Measurements from ENCODE around the gene TNS3. TPM values are rescaled to one million over a fixed set of nuclear protein-coding genes. Genes with fewer than 3 reads are reported as not detected.

The TNS3 gene
- total RNA-seq, 2 experiments from 2014 or later = 0.12 to 0.19 TPM

DNA sequence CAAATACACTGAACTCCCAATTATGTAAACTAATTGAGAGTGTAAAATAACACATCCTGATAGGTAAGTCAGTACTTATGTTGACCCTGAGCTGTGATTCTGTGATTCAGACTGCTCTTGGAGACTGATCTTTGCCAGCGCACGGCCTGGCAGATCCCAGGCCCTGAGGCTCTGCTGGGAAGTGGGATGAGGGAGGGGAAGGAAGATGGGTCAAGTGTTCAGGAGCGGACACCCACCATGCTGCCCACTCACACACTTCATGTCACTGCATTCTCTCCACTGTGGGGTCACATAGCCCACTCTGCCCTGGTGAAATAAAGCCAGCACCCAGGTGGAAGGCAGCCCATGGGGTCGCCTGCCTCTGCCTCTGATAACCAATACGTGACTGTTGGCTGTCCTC is 226.2 kb downstream of the TNS3 start:
- Mint-ChIP-seq H3K4me3 (no peak overlapping the region), H3K27ac (no peak overlapping the region), H3K27me3 (ENCODE audit: low read depth) (no peaks in the 10 kb centered on the region), H3K4me1 (ENCODE audit: low read depth) (no peaks in the 10 kb centered on the region), H3K36me3 (ENCODE audit: low read depth) (no peaks in the 10 kb centered on the region), H3K9me3 (no peaks in the 10 kb centered on the region)
- DNase-seq = no peak
- intact Hi-C loops (cut with micrococcal nuclease) = no loop called here
- CTCF ChIA-PET = no interaction called here

DNA sequence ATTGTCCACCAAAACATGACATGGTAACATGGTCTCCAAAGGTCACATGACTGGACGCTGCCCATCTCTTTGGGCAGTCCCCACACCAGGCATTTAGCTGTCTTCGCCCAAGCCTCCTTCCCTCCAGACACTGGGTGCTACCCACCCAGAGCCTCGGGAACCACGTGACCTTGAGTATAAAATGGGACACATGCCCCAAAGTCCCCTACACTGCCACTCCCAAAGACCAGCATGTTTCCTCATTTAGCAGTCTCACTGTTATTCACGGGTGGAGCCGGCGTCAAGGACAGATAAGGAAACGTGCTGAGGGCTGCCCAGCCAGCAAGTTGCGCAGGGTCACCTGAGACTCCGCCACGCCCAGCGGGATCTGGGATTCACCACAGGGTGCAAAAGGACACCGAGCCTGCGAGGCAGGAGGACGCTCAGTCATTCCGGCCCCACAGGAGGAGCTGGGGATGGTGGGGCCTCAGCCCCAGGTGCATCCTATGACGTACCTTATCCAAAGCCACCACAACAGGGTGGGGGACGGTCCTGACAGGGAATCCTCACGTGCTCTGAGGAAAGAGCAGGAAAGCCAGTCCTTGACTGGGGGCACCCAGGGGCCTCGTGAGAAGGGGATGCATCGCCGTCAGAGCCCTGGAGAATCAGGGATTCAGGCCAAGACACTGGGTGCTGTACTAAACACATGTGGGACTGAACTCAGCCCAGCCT is 226.9 kb downstream of the TNS3 start:
- H3K9me3 Mint-ChIP-seq = no peaks in the 10 kb centered on the region
- H3K4me1 Mint-ChIP-seq (ENCODE audit: low read depth) = no peaks in the 10 kb centered on the region
- CTCF ChIA-PET = no interaction called here
- intact Hi-C loops (cut with micrococcal nuclease) = no loop called here
- no peaks in the 10 kb centered on the region for H3K36me3 Mint-ChIP-seq (ENCODE audit: low read depth)
- no peak overlapping the region for H3K27ac Mint-ChIP-seq
- H3K27me3 Mint-ChIP-seq (ENCODE audit: low read depth) = no peaks in the 10 kb centered on the region
- H3K4me3 Mint-ChIP-seq = no peak overlapping the region
- DNase-seq = no peak

DNA sequence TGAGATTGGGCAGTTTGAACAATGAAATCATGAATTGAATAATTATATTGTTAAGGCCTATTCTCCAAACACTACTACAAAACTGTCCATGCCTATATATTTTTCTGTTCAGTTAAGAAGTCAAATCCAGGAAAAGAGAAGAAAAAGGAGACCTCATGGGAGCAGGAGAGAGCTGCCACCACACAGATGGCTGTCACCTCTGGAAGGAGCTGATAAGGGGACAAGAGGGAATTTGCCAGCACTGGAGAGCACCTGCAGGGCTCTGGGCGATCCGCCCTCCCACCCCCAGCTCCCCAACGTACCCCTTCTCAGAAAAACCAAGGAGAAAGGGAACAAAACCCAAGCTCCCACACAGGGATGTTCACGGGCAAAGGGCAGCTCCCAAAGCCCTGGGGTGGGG is 227.8 kb downstream of the TNS3 start:
- DNase-seq = no peak
- no peak overlapping the region for H3K4me3 Mint-ChIP-seq
- no peak overlapping the region for H3K27ac Mint-ChIP-seq
- no peaks in the 10 kb centered on the region for H3K27me3 Mint-ChIP-seq (ENCODE audit: low read depth)
- H3K4me1 Mint-ChIP-seq (ENCODE audit: low read depth) = no peaks in the 10 kb centered on the region
- intact Hi-C loops (cut with micrococcal nuclease) = no loop called here
- no peaks in the 10 kb centered on the region for H3K36me3 Mint-ChIP-seq (ENCODE audit: low read depth)
- no peaks in the 10 kb centered on the region for H3K9me3 Mint-ChIP-seq
- CTCF ChIA-PET = no interaction called here

DNA sequence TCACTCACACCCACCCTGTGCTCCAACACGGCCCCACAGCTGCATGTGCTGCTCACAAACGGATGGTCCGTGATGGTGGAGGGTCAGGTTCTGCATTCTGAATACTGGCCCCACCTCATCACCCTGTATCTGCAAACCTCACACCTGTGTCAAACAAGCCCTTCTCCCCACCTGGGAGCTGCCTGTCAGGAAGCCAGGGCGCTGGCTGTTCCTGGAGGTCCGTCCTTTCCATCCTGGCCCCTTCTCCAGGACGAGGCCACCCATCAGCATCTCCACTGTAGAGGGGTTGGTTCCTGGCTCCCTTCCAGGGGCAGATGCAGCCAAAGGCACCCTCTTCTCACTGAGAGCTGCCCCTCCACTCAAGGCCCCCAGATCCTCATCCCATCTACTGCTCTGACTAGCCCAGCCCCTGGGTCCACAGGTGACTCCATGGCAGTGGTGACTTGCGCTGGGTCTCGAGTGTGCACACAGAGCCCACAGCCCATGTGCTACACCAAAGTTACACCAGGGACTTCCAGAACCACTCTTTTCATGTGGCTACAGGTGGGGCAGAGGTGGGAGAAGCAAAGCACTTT is 229.4 kb downstream of the TNS3 start:
- H3K4me3 Mint-ChIP-seq = no peak overlapping the region
- H3K4me1 Mint-ChIP-seq (ENCODE audit: low read depth) = no peaks in the 10 kb centered on the region
- no peaks in the 10 kb centered on the region for H3K36me3 Mint-ChIP-seq (ENCODE audit: low read depth)
- H3K9me3 Mint-ChIP-seq = no peaks in the 10 kb centered on the region
- H3K27ac Mint-ChIP-seq = no peak overlapping the region
- H3K27me3 Mint-ChIP-seq (ENCODE audit: low read depth) = no peaks in the 10 kb centered on the region
- DNase-seq = no peak
- intact Hi-C loops (cut with micrococcal nuclease) = no loop called here
- CTCF ChIA-PET = no interaction called here

DNA sequence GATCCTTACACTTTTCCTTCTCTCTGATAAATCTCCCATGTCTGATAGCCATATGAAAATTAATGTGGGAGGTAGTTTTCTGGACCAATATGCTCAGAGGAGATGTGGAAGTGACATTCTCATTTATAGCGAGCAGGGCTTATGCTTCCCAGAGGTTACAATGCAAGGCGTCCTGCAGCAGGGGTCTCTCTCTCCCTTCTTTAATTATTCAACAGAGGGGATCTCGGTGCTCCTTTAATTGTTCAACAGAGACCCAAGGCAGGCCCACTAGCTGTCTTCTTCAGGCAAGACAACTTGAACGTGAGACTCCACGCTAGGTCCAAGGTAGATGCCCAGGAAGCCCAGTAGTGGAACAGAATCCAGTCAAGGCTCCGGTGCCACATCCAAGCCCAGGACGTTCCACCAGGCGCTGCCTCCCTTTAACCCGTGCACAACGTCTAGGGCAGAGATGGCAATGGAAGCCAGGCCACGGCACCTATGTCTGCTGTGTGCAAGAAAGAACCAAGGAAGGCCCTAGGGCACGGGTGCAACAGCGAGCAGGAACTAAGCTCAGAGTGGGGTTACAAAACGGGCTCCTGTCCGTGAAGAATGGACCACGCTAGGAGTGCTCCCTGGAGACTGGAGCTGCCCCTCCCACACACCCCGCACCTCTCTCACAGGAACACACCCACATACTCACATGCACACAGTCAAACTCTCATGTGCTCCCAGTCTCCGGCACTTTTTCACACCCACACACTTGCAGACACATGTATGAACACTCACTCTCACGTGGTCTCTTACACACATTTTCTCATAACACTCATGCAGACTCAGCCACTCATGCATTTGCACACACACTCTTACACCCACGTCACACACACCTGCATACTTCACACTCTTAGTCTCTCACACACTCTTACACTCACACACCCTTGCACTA is 230.4 kb downstream of the TNS3 start:
- Mint-ChIP-seq H3K27ac (no peak overlapping the region), H3K27me3 (ENCODE audit: low read depth) (no peaks in the 10 kb centered on the region), H3K36me3 (ENCODE audit: low read depth) (no peaks in the 10 kb centered on the region), H3K4me1 (ENCODE audit: low read depth) (no peaks in the 10 kb centered on the region), H3K4me3 (no peak overlapping the region), H3K9me3 (no peaks in the 10 kb centered on the region)
- DNase-seq = no peak
- CTCF ChIA-PET = no interaction called here
- intact Hi-C loops (cut with micrococcal nuclease) = no loop called here

DNA sequence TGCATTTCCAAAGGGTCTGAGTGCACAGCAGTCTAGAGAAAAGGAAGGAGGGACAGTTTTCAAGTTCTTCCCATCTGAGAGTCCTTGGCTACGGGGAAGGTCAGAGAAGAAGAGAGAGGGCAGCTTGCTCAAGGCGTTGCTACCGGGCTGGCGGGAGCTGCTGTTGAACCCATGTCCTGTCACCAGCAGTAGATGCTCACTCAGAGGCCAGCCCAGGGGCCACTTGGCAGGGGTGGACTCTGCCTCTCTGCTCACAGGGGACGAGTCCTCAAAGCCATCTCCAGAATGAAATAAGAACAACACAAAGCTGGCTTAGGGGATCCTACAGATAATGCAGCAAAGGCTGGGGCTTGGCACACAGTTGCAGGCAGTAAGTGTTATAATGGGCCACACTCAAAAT is 231.5 kb downstream of the TNS3 start:
- CTCF ChIA-PET = no interaction called here
- H3K36me3 Mint-ChIP-seq (ENCODE audit: low read depth) = no peaks in the 10 kb centered on the region
- H3K4me3 Mint-ChIP-seq = no peak overlapping the region
- no peak for DNase-seq
- H3K27ac Mint-ChIP-seq = no peak overlapping the region
- H3K4me1 Mint-ChIP-seq (ENCODE audit: low read depth) = no peaks in the 10 kb centered on the region
- H3K27me3 Mint-ChIP-seq (ENCODE audit: low read depth) = no peaks in the 10 kb centered on the region
- no peaks in the 10 kb centered on the region for H3K9me3 Mint-ChIP-seq
- intact Hi-C loops (cut with micrococcal nuclease) = no loop called here

DNA sequence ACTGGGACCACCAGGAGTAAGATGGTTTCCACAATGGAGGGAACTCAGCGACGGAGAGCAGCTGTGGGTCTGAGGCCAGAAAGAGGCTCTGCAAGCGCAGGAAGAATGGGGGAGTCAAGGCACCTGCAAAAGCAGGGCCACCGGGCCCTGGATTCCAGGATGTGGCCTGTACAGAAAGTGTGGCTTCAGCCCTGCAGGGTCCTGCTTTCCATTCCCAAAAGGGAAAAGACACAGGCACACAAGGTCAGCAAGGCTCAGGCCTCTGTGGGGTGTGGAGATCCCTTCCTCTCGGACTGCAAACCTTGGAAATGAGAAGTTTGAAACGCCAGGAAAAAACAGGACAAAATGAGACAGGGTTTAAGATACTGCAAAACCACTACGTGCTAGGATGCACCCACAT is 232.5 kb downstream of the TNS3 start:
- H3K36me3 Mint-ChIP-seq (ENCODE audit: low read depth) = no peaks in the 10 kb centered on the region
- DNase-seq = no peak
- H3K4me1 Mint-ChIP-seq (ENCODE audit: low read depth) = no peaks in the 10 kb centered on the region
- H3K27me3 Mint-ChIP-seq (ENCODE audit: low read depth) = no peaks in the 10 kb centered on the region
- H3K27ac Mint-ChIP-seq = no peak overlapping the region
- CTCF ChIA-PET = no interaction called here
- H3K4me3 Mint-ChIP-seq = no peak overlapping the region
- no peaks in the 10 kb centered on the region for H3K9me3 Mint-ChIP-seq
- intact Hi-C loops (cut with micrococcal nuclease) = no loop called here

DNA sequence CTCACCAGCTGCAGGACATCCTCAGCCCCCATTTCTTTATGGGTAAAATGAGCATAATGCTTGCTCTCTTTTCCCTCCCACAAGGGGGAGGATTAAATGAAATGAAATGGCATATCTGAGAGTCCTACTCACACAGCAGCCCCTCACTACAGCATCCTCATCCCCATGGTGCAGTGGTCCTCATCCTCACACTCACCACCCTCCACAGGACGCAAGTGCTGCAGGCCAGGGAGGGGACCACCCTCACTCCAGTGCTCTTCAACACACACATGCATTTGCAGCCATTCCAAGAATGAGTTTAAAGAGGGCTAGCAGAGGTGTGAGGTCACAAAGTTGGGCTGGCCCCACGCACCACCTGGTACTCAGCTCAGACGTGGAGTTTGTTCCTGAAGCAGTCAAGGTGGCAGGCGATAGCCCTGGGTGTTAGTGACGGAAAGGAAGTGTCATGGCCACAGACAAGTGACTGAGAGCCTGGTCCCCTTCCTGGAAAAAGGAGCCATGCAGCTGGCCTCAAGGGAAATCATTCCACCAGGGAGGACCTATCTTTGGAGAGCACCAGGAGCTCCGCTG is 234.0 kb downstream of the TNS3 start:
- CTCF ChIA-PET = no interaction called here
- H3K36me3 Mint-ChIP-seq (ENCODE audit: low read depth) = no peaks in the 10 kb centered on the region
- H3K27me3 Mint-ChIP-seq (ENCODE audit: low read depth) = no peaks in the 10 kb centered on the region
- intact Hi-C loops (cut with micrococcal nuclease) = no loop called here
- H3K9me3 Mint-ChIP-seq = no peaks in the 10 kb centered on the region
- H3K27ac Mint-ChIP-seq = no peak overlapping the region
- no peak for DNase-seq
- H3K4me1 Mint-ChIP-seq (ENCODE audit: low read depth) = no peaks in the 10 kb centered on the region
- H3K4me3 Mint-ChIP-seq = no peak overlapping the region

DNA sequence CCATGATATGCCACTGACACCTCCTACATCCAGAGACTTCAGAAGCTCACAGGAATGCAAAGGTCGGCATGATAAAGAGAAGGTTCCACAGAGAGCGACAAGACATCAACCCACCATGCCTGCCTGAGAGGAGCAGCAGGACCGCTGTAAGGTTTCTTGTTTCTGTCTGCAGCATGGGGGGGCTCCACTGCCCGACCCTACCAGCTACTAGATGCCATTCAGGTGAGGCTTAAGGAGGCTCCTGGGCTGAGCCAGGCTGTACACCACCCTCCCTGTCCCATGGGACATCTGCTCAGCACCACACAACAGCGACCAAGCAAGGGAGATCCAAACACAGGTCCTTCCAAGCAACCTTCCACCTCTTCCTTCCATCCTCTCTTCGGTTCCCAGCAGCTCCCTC is 234.6 kb downstream of the TNS3 start:
- Mint-ChIP-seq H3K9me3 (no peaks in the 10 kb centered on the region), H3K4me1 (ENCODE audit: low read depth) (no peaks in the 10 kb centered on the region), H3K27me3 (ENCODE audit: low read depth) (no peaks in the 10 kb centered on the region), H3K4me3 (no peak overlapping the region), H3K36me3 (ENCODE audit: low read depth) (no peaks in the 10 kb centered on the region), H3K27ac (no peak overlapping the region)
- CTCF ChIA-PET = no interaction called here
- intact Hi-C loops (cut with micrococcal nuclease) = no loop called here
- DNase-seq = no peak

DNA sequence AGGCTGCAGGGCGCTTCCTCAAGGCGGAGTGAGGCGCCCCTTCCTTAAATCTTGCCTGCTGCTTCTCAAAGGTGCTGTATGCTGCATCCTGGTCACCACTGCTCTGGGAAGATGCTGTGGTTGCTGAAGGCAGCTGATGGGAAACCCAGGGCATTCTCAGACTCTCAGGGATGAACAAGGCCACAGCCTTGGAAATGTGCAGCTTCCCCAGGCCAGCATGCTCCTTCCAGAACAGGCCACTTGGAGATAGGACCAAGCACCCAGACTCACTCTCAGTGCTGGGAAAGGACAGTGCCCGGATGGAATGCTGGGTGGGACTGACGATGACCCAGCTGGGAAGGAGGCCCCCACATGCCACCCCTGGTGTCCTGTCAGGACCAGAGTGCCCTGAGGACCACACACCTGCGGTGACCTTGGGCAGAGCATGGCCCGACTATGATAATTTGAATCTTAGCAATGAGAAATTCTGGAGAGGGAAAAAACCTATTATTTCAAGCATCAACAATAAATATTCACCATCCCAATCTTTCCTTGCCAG is 235.5 kb downstream of the TNS3 start:
- Mint-ChIP-seq H3K27me3 (ENCODE audit: low read depth) (no peaks in the 10 kb centered on the region), H3K36me3 (ENCODE audit: low read depth) (no peaks in the 10 kb centered on the region), H3K27ac (no peak overlapping the region), H3K4me1 (ENCODE audit: low read depth) (no peaks in the 10 kb centered on the region), H3K9me3 (no peaks in the 10 kb centered on the region), H3K4me3 (no peak overlapping the region)
- CTCF ChIA-PET = no interaction called here
- intact Hi-C loops (cut with micrococcal nuclease) = no loop called here
- DNase-seq = no peak

DNA sequence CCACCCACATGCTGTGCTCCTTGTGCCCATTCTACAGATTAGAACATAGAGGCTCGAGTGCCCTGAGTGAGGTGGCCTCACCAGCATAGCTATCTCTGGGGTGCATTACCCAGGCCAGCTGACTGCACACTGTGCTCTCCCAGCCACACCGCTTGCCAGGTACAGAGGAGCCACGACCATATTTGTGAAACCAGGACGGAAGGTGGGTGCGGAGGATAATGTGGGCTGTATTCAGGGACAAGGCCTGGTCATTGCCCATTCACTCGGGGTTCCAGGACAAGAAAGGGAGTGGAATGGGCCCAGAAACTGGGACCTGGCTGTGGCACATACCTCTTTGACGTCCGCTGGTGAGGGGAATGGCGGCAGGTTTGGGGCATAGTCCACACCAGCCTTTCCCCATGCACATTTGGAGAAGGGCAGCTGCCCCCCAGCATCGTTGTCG is 236.0 kb downstream of the TNS3 start:
- no peak for DNase-seq
- Mint-ChIP-seq H3K27me3 (ENCODE audit: low read depth) (no peaks in the 10 kb centered on the region), H3K27ac (no peak overlapping the region), H3K4me3 (no peak overlapping the region), H3K9me3 (no peaks in the 10 kb centered on the region), H3K36me3 (ENCODE audit: low read depth) (no peaks in the 10 kb centered on the region), H3K4me1 (ENCODE audit: low read depth) (no peaks in the 10 kb centered on the region)
- intact Hi-C loops (cut with micrococcal nuclease) = no loop called here
- CTCF ChIA-PET = no interaction called here

DNA sequence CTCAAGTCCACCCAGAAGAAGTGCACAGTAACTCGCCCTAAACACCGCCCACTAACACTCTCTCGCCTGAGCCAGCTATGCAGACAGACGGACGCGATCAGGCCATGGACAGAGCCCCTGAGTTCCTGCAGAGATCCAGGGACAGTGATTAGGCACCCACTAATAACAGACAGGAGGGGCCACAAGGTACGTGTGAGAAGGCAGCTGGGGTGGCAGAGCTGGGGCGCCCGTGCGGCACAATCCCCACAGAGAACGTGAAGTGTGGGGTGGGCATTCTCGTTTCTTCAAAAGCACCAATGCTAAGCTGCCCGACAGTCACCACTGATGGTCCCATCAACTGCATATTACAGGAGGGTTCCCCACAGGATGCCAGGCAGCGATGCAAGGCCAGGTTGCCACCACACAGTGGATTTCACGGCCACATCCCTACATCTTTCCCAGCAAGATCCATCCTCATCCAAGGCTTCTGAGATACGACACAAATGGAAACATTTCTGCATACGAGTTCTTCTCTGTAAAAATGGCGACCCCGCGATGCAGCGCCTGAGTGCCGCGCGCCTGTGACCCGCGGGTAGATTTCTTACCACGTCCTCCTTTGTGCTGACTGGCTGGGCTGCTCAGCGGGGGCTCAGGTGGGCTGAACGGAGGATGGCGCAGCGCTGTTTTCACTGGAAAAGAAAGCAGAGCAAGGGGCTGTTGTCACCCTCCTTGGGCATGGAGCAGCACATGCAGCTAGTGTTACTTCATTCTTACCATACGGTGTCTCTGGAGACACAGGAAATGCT is 237.5 kb downstream of the TNS3 start:
- H3K4me3 Mint-ChIP-seq = no peak overlapping the region
- CTCF ChIA-PET = interaction anchor here (0.7 kb wide), 1 partner anchor 26 kb away, joined by 3 read pairs; no protein-coding TSS in a partner anchor
- no peaks in the 10 kb centered on the region for H3K4me1 Mint-ChIP-seq (ENCODE audit: low read depth)
- intact Hi-C loops (cut with micrococcal nuclease) = no loop called here
- H3K36me3 Mint-ChIP-seq (ENCODE audit: low read depth) = no peaks in the 10 kb centered on the region
- no peaks in the 10 kb centered on the region for H3K9me3 Mint-ChIP-seq
- H3K27me3 Mint-ChIP-seq (ENCODE audit: low read depth) = no peaks in the 10 kb centered on the region
- no peak for DNase-seq
- no peak overlapping the region for H3K27ac Mint-ChIP-seq
